Epidermal melanocyte (primary cell): ENCODE results near the gene STX8.
"Not testable (repeated sequence)": the region's sequence is repeated elsewhere in the genome, so short reads cannot be mapped to it uniquely, and the experiment has no call there.

ENCODE experiments used
- DNase-seq: peaks from one replicate; pipeline ENCODE4 v3.0.0; 2011; ENCODE audit warnings: low spot score; ENCODE audit not compliant: insufficient read length

STX8 gene

DNA sequence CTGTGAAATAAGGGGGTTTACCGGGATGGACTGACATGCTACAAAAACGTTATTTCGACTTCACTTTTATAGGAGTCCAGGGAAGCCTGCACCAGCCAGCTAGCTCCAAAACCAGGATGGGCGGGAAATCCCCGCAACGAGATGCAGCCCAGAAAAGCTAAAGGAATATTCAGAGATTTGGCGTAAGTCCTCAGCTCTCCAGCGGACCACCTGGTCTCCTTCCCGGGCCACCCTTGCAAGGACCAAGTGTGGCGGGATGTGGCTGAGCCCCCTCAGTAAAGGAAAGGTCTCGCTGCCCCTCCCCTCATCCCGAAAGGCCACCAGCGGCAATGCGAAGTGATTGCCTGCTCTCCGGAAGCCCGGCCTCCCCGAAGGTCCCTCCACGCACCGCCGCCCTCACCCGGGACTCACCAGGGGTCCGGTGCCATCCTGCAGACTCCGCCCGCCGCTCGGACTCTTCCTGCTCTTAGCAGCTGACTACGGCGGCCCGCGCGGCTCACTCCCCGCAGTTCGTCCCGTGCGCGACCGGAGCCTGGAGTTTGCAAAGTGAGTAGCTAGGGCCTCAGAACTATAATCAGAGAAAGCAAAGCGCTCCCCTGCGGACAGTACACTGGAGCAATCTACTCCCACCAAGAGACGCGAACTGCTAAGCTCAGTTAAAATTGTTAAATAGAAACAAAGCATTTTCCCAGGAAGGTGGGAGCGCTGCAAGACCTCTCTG is at the start of gene STX8:
TSS of gene STX8 (minus strand) at position 440 of the 721 bp plus-strand sequence. CDS start at position 428, 12 bp downstream.
- peak; percentile 73 for DNase-seq

GRCh38 chr17:9622961-9623360 is 47.3 kb upstream of the STX8 start:
- no peak for DNase-seq

DNA sequence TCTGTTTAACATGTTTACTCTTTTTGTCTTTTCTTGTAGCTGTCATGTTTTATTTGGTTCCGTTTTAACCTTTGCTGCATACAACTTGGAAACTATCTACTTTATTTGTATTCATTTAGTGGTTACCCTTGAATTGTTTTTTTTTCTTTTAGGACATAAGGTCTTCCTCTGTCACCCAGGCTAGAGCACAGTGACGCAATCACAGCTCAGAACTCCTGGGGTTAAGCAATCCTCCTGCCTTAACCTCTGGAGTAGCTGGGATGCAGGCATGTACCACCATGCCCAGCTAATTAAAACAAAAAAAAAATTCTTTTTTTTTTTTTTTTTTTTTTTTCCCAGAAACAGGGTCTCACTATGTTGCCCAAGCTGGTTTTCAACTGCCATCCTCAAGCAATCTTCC is 39.9 kb upstream of the STX8 start:
- no peak for DNase-seq

- no peak for DNase-seq
These were observed 36.4 kb upstream of the STX8 start for GRCh38 chr17:9612006-9612405.

GRCh38 chr17:9611557-9611956 is 35.9 kb upstream of the STX8 start:
- no peak for DNase-seq

DNA sequence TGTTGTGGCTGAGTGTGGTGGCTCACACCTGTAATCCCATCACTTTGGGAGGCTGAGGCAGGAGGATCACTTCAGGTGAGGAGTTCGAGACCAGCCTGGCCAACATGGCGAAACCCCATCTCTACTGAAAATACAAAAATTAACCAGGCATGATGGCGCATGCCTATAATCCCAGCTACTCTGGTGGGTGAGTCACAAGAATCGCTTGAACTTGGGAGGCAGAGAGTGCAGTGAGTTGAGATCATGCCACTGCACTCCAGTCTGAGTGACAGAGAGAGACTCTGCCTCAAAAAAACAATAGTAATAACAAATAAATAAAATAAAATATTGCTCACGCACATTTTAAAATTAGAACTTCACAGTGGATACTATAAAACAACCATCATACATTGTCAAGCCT is 31.4 kb upstream of the STX8 start:
- not testable (repeated sequence) for DNase-seq

DNA sequence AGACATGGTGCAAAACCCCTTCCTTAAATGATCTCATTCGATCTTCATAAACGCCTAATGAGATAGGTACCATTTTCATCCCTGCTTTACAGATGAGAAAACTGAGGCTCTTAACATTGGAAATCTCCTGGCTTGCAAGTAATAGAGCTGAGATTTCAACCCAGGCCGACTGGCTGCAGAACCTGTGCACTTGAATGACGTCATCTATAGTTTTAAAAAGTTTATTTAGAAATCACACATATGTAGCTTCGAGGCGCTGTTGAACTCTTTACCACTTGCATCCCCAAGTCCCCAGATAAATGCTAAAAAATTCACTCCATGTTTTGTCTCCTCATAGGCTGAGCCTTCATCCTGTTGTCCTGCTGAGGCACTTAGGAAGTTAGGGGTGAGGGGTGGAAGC is 30.8 kb upstream of the STX8 start:
- DNase-seq = no peak

- not testable (repeated sequence) for DNase-seq
These were observed 29.0 kb upstream of the STX8 start for GRCh38 chr17:9604583-9604982.

- no peak for DNase-seq
These were observed 23.0 kb upstream of the STX8 start for GRCh38 chr17:9598661-9599060.

- DNase-seq = not testable (repeated sequence)
These were observed 22.0 kb upstream of the STX8 start for GRCh38 chr17:9597638-9598037.

DNA sequence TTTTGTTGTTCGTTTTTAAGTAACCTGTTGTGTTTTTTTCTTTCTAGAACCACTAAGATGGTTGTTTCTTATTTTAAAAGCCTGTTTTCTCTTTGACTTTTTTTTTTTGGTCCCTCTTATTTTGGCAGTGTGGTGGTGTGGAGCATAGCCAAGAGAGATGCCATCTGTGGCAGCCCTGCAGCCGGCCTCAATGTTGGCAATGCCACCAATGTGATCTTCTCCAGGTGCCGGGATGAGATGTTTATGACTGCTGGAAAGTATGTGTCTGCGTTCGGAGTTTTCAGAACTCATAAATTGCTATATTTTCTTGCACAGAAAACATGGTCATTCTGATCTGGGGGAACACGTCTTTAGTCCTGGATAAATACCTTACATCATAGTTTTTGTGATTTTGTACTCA is 18.4 kb upstream of the STX8 start:
- DNase-seq = no peak

- DNase-seq = no peak
These were observed 12.5 kb upstream of the STX8 start for GRCh38 chr17:9587969-9588656.

DNA sequence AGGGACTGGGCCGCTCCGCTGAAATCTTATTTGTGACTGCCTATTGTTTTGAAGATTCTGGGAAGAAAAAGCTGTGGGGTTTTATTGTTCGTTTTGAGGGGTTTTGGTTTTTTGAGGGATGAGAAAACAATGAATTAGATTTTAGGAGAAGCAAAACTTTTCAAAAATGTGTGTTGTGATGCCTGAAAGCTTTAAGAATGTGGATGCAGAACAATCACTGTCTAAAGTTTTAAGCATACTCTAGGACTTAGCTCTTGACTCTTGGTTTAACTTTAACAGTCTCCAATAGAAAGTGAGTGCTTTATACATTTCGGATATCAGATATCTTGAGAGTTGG is 1.7 kb upstream of the STX8 start:
- no peak for DNase-seq

DNA sequence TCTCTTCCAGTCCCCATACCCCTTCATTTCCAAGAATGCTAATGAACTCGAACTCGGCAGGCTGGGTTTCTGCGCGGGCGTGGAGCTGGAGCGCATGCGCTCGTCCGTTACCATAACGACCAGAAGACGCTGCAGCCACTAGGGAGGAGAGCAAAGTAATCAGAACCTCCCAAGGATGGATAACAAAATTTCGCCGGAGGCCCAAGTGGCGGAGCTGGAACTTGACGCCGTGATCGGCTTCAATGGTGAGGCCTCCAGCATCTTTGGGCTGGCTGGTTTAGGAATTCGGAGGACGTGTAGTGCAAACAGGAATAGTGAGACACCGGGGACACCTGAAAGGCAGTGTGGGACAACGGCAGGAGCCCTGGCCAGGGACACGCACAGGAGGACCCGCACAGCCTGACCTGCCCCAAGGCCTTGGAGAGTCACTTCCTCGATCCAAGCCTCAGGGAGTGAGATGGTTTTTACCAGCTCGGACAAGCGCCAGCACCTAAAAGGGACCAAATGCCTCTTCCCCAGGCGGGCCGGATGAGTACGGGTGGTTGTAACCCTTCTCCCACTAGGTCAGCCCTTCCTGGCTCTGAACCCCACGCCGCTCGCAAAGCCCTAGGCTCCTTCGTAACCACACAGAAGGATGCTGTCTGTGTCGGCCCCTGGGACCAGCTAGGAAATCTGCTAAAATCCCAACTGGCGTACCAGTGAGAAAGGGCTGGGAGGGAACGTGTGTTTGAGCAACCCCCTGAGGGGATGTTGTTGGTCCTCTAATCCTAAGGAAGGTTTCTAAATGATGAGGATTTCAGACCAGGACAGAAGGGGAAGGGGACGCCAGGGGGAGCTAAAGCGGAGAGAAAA is 1.1 kb upstream of the STX8 start, which contains the start of gene CFAP52:
TSS of gene CFAP52 (plus strand) at position 122 of the 852 bp plus-strand sequence. CDS start at position 176, 54 bp downstream.
- peak; percentile 81 for DNase-seq

DNA sequence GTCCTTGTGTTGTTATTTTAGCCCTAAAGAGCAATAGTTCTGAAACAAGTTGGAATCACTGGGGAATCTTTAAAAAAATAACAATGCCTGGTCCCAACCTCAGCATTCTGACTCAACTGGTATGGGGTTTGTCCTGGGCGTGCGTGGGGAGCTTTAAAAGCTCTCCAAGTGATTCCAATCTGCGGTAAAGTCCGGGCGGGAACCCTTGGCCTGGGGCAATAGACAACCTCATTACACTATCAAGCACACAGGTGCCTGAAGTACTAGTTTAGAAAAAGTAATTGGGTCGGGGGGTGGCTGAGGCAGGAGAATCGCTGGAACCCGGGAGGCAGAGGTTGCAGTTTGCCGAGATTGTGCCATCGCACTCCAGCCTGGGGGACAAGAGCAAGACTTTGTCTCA is 4.4 kb downstream of the STX8 start:
- no peak for DNase-seq

GRCh38 chr17:9568957-9569588 is 6.5 kb downstream of the STX8 start:
- no peak for DNase-seq

DNA sequence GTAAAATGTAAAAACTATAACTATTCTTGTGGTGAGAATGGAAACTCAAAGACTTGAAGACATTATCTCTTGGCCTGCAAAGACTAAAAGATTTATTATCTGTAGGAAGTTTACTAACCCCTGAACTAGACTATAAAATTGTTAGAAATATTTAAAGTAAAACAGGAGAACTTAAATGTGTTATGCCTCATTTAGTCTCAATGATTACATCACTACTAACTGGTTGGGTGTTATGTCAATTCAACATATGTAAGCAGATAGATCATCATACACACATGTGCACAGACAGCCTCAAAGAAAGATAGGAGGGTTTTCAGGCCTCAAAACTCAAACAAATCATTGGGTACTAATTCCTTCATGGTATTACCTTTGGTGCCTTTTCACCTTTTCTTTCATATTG is 7.6 kb downstream of the STX8 start:
- no peak for DNase-seq

- DNase-seq = not testable (repeated sequence)
These were observed 8.9 kb downstream of the STX8 start for GRCh38 chr17:9566739-9567138.

- no peak for DNase-seq
These were observed 9.6 kb downstream of the STX8 start for GRCh38 chr17:9566067-9566466.

GRCh38 chr17:9564104-9564503 is 11.5 kb downstream of the STX8 start:
- no peak for DNase-seq

- no peak for DNase-seq
These were observed 17.8 kb downstream of the STX8 start for GRCh38 chr17:9557857-9558256.
